Hepatocyte (in vitro differentiated cells): ENCODE data around the gene NUP62. TPM values are rescaled to one million over a fixed set of nuclear protein-coding genes. Genes with fewer than 3 reads are reported as not detected.

Experiments used
- DNase-seq: peaks from one replicate; pipeline ENCODE4 v3.0.0-alpha.2; 2016; ENCODE audit warnings: low spot score
- H2AFZ ChIP-seq: fragments of 200-600 bp; sonication (generic); 2 replicates; pipeline ENCODE4 v1.6.0; 2016; ENCODE audit warnings: antibody characterized with exemption, mild to moderate bottlenecking
- H3K27ac ChIP-seq: fragments of 200-600 bp; sonication (generic); 2 replicates; pipeline ENCODE4 v1.5.1; 2016; ENCODE audit warnings: mild to moderate bottlenecking
- H3K27me3 ChIP-seq: fragments of 200-600 bp; sonication (generic); 2 replicates; pipeline ENCODE4 v1.6.1; 2016
- H3K36me3 ChIP-seq: fragments of 200-600 bp; sonication (generic); replicated peaks from 2 replicates; pipeline ENCODE4 v1.5.1; 2016; ENCODE audit warnings: low read depth; ENCODE audit not compliant: insufficient read depth
- H3K4me1 ChIP-seq: fragments of 200-600 bp; sonication (generic); 2 replicates; pipeline ENCODE4 v1.5.1; 2016; ENCODE audit warnings: mild to moderate bottlenecking, moderate library complexity; ENCODE audit not compliant: insufficient read depth
- H3K4me2 ChIP-seq: fragments of 200-600 bp; sonication (generic); 2 replicates; pipeline ENCODE4 v1.6.0; 2016
- H3K4me3 ChIP-seq: fragments of 200-600 bp; sonication (generic); 2 replicates; pipeline ENCODE4 v1.5.1; 2016; ENCODE audit warnings: mild to moderate bottlenecking
- H3K79me2 ChIP-seq: fragments of 200-600 bp; sonication (generic); 2 replicates; pipeline ENCODE4 v1.6.0; 2017; ENCODE audit warnings: mild to moderate bottlenecking
- H3K9me2 ChIP-seq: fragments of 200-600 bp; sonication (generic); replicated peaks from 2 replicates; pipeline ENCODE4 v1.6.0; 2017; ENCODE audit warnings: mild to moderate bottlenecking; ENCODE audit not compliant: insufficient read depth
- H3K9me3 ChIP-seq: fragments of 200-600 bp; sonication (generic); 2 replicates; pipeline ENCODE4 v1.5.1; 2016; ENCODE audit warnings: low read depth, mild to moderate bottlenecking
- H4K20me1 ChIP-seq: fragments of 200-600 bp; sonication (generic); 2 replicates; pipeline ENCODE4 v1.6.0; 2016; ENCODE audit warnings: mild to moderate bottlenecking; ENCODE audit not compliant: insufficient read depth, poor library complexity, severe bottlenecking
- CTCF ChIP-seq: fragments of 200-600 bp; sonication (generic); IDR thresholded peaks from 2 replicates; pipeline ENCODE4 v1.5.1; 2016; ENCODE audit warnings: antibody characterized with exemption, mild to moderate bottlenecking; ENCODE audit not compliant: poor library complexity
- EZH2 ChIP-seq: fragments of 200-600 bp; sonication (generic); IDR thresholded peaks from 2 replicates; pipeline ENCODE4 v1.6.1; 2016; ENCODE audit warnings: antibody characterized with exemption, mild to moderate bottlenecking, borderline replicate concordance
- EZH2phosphoT487 ChIP-seq: fragments of 200-600 bp; sonication (generic); IDR thresholded peaks from one replicate; pipeline ENCODE4 v1.6.1; 2018; ENCODE audit warnings: antibody characterized with exemption, mild to moderate bottlenecking, low read depth, moderate library complexity; ENCODE audit not compliant: unreplicated experiment, severe bottlenecking
- WGBS: methylation state at CpG from one replicate; pipeline ENCODE4 v1.1.6; 2016; ENCODE audit warnings: low lambda C conversion rate; ENCODE audit errors: missing lambda C conversion rate; 5-methylcytosine and 5-hydroxymethylcytosine counted together
- polyA plus RNA-seq: library from polyadenylated mRNA; unstranded; fragments of >200 nt; fragmentation: Nextera tagmentation; extraction: Ambion mirVana; gene quantifications from 2 replicates; pipeline ENCODE4 v1.2.1, GENCODE V29; 2016
- total RNA-seq: library from RNA; depleted of rRNA; stranded (reverse); fragments of >200 nt; gene quantifications from 2 replicates; pipeline ENCODE4 v1.2.3, GENCODE V29; 2014

The NUP62 gene
- total and polyA plus RNA-seq, 2 experiments from 2014 or later, result 33.5 to 33.8 TPM

GRCh38 chr19:49911381-49912145 is 17.7 kb downstream of the NUP62 start:
- Histone ChIP-seq H3K36me3 (no peaks in the 10 kb centered on the region), H3K4me3 (no peak overlapping the region), H3K4me1 (peaks cover 10% of the 10 kb centered on the region), H2AFZ (no peak overlapping the region), H3K4me2 (no peak overlapping the region), H4K20me1 (no peaks in the 10 kb centered on the region), H3K79me2 (peaks cover 9% of the 10 kb centered on the region), H3K9me2 (no peaks in the 10 kb centered on the region), H3K9me3 (no peaks in the 10 kb centered on the region), H3K27me3 (no peaks in the 10 kb centered on the region), H3K27ac (no peak overlapping the region)
- no peak for DNase-seq
- 87% methylated on average over 9 of the region's 9 CpGs for WGBS
- TF ChIP-seq EZH2phosphoT487 (no peak), EZH2 (no peak), CTCF (no peak)

GRCh38 chr19:49910179-49910578 is 19.1 kb downstream of the NUP62 start:
- Histone ChIP-seq H3K4me1 (peaks cover 10% of the 10 kb centered on the region), H3K9me2 (no peaks in the 10 kb centered on the region), H3K4me2 (no peak overlapping the region), H3K4me3 (no peak overlapping the region), H3K79me2 (no peaks in the 10 kb centered on the region), H3K27me3 (no peaks in the 10 kb centered on the region), H4K20me1 (no peaks in the 10 kb centered on the region), H3K36me3 (no peaks in the 10 kb centered on the region), H3K27ac (no peak overlapping the region), H2AFZ (no peak overlapping the region), H3K9me3 (no peaks in the 10 kb centered on the region)
- WGBS, result 93% methylated on average over 5 of the region's 5 CpGs
- DNase-seq, result no peak
- no peak for TF ChIP-seq EZH2
- TF ChIP-seq EZH2phosphoT487, result no peak
- TF ChIP-seq CTCF, result no peak

- no peak for TF ChIP-seq CTCF
- TF ChIP-seq EZH2, result no peak
- TF ChIP-seq EZH2phosphoT487, result no peak
- peaks cover 10% of the 10 kb centered on the region for H3K4me1 ChIP-seq
- no peak overlapping the region for H3K4me3 ChIP-seq
- 97% methylated on average over 37 of the region's 37 CpGs for WGBS
- H3K36me3 ChIP-seq, result no peaks in the 10 kb centered on the region
- H3K9me3 ChIP-seq, result no peaks in the 10 kb centered on the region
- no peaks in the 10 kb centered on the region for H3K9me2 ChIP-seq
- H3K27ac ChIP-seq, result no peak overlapping the region
- H3K4me2 ChIP-seq, result no peak overlapping the region
- no peaks in the 10 kb centered on the region for H4K20me1 ChIP-seq
- H2AFZ ChIP-seq, result no peak overlapping the region
- H3K27me3 ChIP-seq, result no peaks in the 10 kb centered on the region
- no peak for DNase-seq
- no peaks in the 10 kb centered on the region for H3K79me2 ChIP-seq
Measured at GRCh38 chr19:49908480-49909420, 20.6 kb downstream of the NUP62 start.
